Liver (tissue), 9 donors: ENCODE data around the gene M1AP. TPM values are rescaled to one million over a fixed set of nuclear protein-coding genes. Genes with fewer than 3 reads are reported as not detected.

ENCODE experiments used
- DNase-seq: peaks from one replicate; pipeline ENCODE4 v3.0.0-alpha.2; 2017; ENCODE audit warnings: low spot score
- H3K27ac ChIP-seq, 2 donors: one replicate each; pipeline ENCODE4 v1.7.0; 2013; ENCODE audit warnings: inconsistent platforms in 2 of 2, low read length in 2 of 2, control low read depth in 1 of 2, low read depth in 1 of 2, mild to moderate bottlenecking in 1 of 2
- H3K27me3 ChIP-seq, 4 donors: one replicate each; pipeline versions ENCODE4 v1.6.1 to v1.7.0; 2013; ENCODE audit warnings: low read length in 3 of 4, inconsistent platforms in 1 of 4, mild to moderate bottlenecking in 1 of 4, moderate library complexity in 1 of 4; ENCODE audit not compliant: control insufficient read depth in 4 of 4, insufficient read depth in 4 of 4
- H3K36me3 ChIP-seq, 4 donors: one replicate each; pipeline versions ENCODE4 v1.6.1 to v1.7.0; 2013; ENCODE audit warnings: low read length in 3 of 4, mild to moderate bottlenecking in 3 of 4, low read depth in 1 of 4, moderate library complexity in 1 of 4; ENCODE audit not compliant: control insufficient read depth in 4 of 4, insufficient read depth in 3 of 4
- H3K4me1 ChIP-seq, 4 donors: one replicate each; pipeline versions ENCODE4 v1.6.1 to v1.7.0; 2013; ENCODE audit warnings: low read length in 3 of 4, mild to moderate bottlenecking in 3 of 4, moderate library complexity in 1 of 4; ENCODE audit not compliant: control insufficient read depth in 4 of 4, insufficient read depth in 4 of 4
- H3K4me3 ChIP-seq, 3 donors: one replicate each; pipeline versions ENCODE4 v1.6.1 to v1.7.0; 2013; ENCODE audit warnings: low read length in 3 of 3, control low read depth in 1 of 3, low read depth in 1 of 3, mild to moderate bottlenecking in 1 of 3
- H3K9ac ChIP-seq, 2 donors: one replicate each; pipeline ENCODE4 v1.7.0; 2013; ENCODE audit warnings: low read length in 2 of 2, mild to moderate bottlenecking in 2 of 2, moderate library complexity in 2 of 2, control low read depth in 1 of 2, low read depth in 1 of 2
- H3K9me3 ChIP-seq, 4 donors: one replicate each; pipeline versions ENCODE4 v1.6.1 to v1.7.0; 2013; ENCODE audit warnings: low read length in 3 of 4; ENCODE audit not compliant: control insufficient read depth in 4 of 4
- CTCF ChIP-seq: fragments of 150-350 bp; IDR thresholded peaks from 2 replicates; pipeline ENCODE4 v1.5.1; 2017; ENCODE audit warnings: improper control_type of control experiment, low read depth, low read length; ENCODE audit not compliant: missing input control
- FOXA2 ChIP-seq: IDR thresholded peaks from 2 replicates; pipeline ENCODE4 v1.6.1; 2016; ENCODE audit warnings: antibody characterized with exemption
- GABPA ChIP-seq, 2 donors: IDR thresholded peaks in 1 of 2; conservative IDR thresholded peaks in 1 of 2; 2 replicates each; pipeline ENCODE4 v1.6.1; 2016; ENCODE audit warnings: antibody characterized with exemption in 2 of 2, mild to moderate bottlenecking in 1 of 2, moderate library complexity in 1 of 2
- HNF4A ChIP-seq, 2 donors: conservative IDR thresholded peaks; 2 replicates each; pipeline ENCODE4 v1.6.1; 2016; ENCODE audit warnings: antibody characterized with exemption in 2 of 2, mild to moderate bottlenecking in 2 of 2
- HNF4G ChIP-seq: IDR thresholded peaks from 2 replicates; pipeline ENCODE4 v1.6.1; 2016; ENCODE audit warnings: antibody characterized with exemption
- JUND ChIP-seq, 2 donors: IDR thresholded peaks; 2 replicates each; pipeline ENCODE4 v1.6.1; 2016; ENCODE audit warnings: antibody characterized with exemption in 2 of 2
- MAX ChIP-seq: IDR thresholded peaks from 2 replicates; pipeline ENCODE4 v1.6.1; 2016; ENCODE audit warnings: antibody characterized with exemption
- NR2F2 ChIP-seq: IDR thresholded peaks from 2 replicates; pipeline ENCODE4 v1.6.1; 2016; ENCODE audit warnings: antibody characterized with exemption
- RAD21 ChIP-seq, 2 donors: IDR thresholded peaks; 2 replicates each; pipeline ENCODE4 v1.6.1; 2016; ENCODE audit warnings: antibody characterized with exemption in 2 of 2, mild to moderate bottlenecking in 2 of 2
- REST ChIP-seq: IDR thresholded peaks from 2 replicates; pipeline ENCODE4 v1.6.1; 2016; ENCODE audit warnings: antibody characterized with exemption, mild to moderate bottlenecking
- RXRA ChIP-seq, 2 donors: IDR thresholded peaks; 2 replicates each; pipeline ENCODE4 v1.6.1; 2017 to 2018; ENCODE audit warnings: antibody characterized with exemption in 2 of 2, mild to moderate bottlenecking in 1 of 2
- SP1 ChIP-seq: IDR thresholded peaks from 2 replicates; pipeline ENCODE4 v1.6.1; 2018; ENCODE audit warnings: antibody characterized with exemption, mild to moderate bottlenecking
- ZBTB33 ChIP-seq: IDR thresholded peaks from 2 replicates; pipeline ENCODE4 v1.6.1; 2016; ENCODE audit warnings: antibody characterized with exemption
- WGBS: extraction: QIAGEN DNeasy Blood & Tissue Kit; methylation state at CpG from one replicate; pipeline ENCODE4 v1.1.7; 2013; 5-methylcytosine and 5-hydroxymethylcytosine counted together
- polyA plus RNA-seq, 2 donors: library from polyadenylated mRNA; stranded (reverse) in 1 of 2; unstranded in 1 of 2; fragments of 200-250 nt in 1 of 2; fragments of >200 nt in 1 of 2; fragmentation: Nextera tagmentation in 1 of 2; extraction: Ambion mirVana in 1 of 2; gene quantifications; one replicate each; pipeline versions ENCODE4 v1.2.1 to v1.2.3, GENCODE V29; 2013 to 2015
- total RNA-seq, 2 donors: library from RNA; depleted of rRNA; stranded (reverse); fragments of >200 nt; gene quantifications; one replicate each; pipeline ENCODE4 v1.2.3, GENCODE V29; 2014
- donor health status: healthy.
- donor health status: healthy.
- donor health status: healthy.
- donor health status: healthy.
- donor health status: healthy.

M1AP gene
- total and polyA plus RNA-seq, 4 donors, result under 0.01 to 0.38 (median 0.08) TPM

- TF ChIP-seq CTCF (no peak), HNF4A (conservative IDR thresholded peaks at IDR 0.05) (no peak), SP1 (no peak), NR2F2 (no peak)
Observed at GRCh38 chr2:74548285-74548899, 99.7 kb downstream of the M1AP start (continued).

GRCh38 chr2:74546004-74546403 lies 102.1 kb downstream of the M1AP start:
- Histone ChIP-seq H3K9me3 (no peaks in the 10 kb centered on the region), H3K27me3 (no peaks in the 10 kb centered on the region), H3K4me3 (no peak overlapping the region), H3K27ac (no peak overlapping the region), H3K36me3 (no peaks in the 10 kb centered on the region), H3K4me1 (peaks cover 5 to 16% (median 9%) of the 10 kb centered on the region in 4 donors), H3K9ac (no peak overlapping the region)
- DNase-seq, result no peak
- 68% methylated on average over 3 of the region's 3 CpGs for WGBS
- TF ChIP-seq FOXA2 (no peak), JUND (IDR thresholded peaks at IDR 0.05) (no peak), HNF4G (no peak), MAX (no peak), RAD21 (IDR thresholded peaks at IDR 0.05) (no peak), CTCF (no peak), RXRA (IDR thresholded peaks at IDR 0.05) (no peak), GABPA (IDR thresholded peaks at IDR 0.05 in 1 of 2, conservative IDR thresholded peaks at IDR 0.05 in 1 of 2) (no peak), ZBTB33 (no peak), REST (no peak)
